ENCODE data around the gene RABGAP1. TPM values are rescaled to one million over a fixed set of nuclear protein-coding genes. Genes with fewer than 3 reads are reported as not detected.

Gene RABGAP1
- total RNA-seq, 2 experiments from 2014 or later = 19.8 to 22.0 TPM

GRCh38 chr9:122948313-122948712 is 7.5 kb downstream of the RABGAP1 start:
- ATAC-seq = peak; percentile 81
- Mint-ChIP-seq H3K9me3 (no peaks in the 10 kb centered on the region), H3K4me3 (peak overlapping the region; percentile 12), H3K4me1 (ENCODE audit: low read depth) (peaks cover 55% of the 10 kb centered on the region), H3K27ac (peak overlapping the region; percentile 68), H3K27me3 (no peaks in the 10 kb centered on the region), H3K36me3 (ENCODE audit: low read depth) (peaks cover 7% of the 10 kb centered on the region)
- ChIA-PET POLR2A (interaction anchor here (0.6 to 1.8 kb wide), 3 partner anchors 17 to 250 kb away, joined by 3 to 9 read pairs (median 6); partner anchors contain the start of gene ZBTB26), CTCF (no interaction called here)
- intact Hi-C loops (cut with micrococcal nuclease) = no loop called here
- TF ChIP-seq, protein P1, sequence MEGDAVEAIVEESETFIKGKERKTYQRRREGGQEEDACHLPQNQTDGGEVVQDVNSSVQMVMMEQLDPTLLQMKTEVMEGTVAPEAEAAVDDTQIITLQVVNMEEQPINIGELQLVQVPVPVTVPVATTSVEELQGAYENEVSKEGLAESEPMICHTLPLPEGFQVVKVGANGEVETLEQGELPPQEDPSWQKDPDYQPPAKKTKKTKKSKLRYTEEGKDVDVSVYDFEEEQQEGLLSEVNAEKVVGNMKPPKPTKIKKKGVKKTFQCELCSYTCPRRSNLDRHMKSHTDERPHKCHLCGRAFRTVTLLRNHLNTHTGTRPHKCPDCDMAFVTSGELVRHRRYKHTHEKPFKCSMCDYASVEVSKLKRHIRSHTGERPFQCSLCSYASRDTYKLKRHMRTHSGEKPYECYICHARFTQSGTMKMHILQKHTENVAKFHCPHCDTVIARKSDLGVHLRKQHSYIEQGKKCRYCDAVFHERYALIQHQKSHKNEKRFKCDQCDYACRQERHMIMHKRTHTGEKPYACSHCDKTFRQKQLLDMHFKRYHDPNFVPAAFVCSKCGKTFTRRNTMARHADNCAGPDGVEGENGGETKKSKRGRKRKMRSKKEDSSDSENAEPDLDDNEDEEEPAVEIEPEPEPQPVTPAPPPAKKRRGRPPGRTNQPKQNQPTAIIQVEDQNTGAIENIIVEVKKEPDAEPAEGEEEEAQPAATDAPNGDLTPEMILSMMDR (IDR thresholded peaks at IDR 0.05) = no peak
- peak; percentile 8 for DNase-seq

DNA sequence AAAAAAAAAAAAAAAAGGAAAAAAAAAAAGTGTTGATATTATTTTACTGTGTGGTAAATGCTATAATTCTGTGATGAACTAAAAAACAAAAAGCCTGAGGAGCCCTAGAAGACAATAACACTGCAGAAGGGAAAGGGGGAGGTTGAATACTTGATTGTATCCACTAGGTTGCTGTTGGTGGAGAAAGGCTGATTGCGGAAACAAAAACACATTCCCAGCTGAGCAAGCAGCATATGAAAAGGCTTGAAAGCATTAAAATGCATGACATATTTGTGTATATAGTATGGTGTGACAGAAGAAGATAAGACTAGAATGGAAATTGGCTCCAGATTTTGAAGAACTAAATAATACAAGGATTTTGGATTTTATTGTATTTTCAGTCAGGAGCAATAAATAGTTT is 8.9 kb downstream of the RABGAP1 start:
- Mint-ChIP-seq H3K4me3 (no peak overlapping the region), H3K27me3 (no peaks in the 10 kb centered on the region), H3K9me3 (no peaks in the 10 kb centered on the region), H3K36me3 (ENCODE audit: low read depth) (peaks cover 5% of the 10 kb centered on the region), H3K4me1 (ENCODE audit: low read depth) (peaks cover 56% of the 10 kb centered on the region), H3K27ac (no peak overlapping the region)
- intact Hi-C loops (cut with micrococcal nuclease) = no loop called here
- TF ChIP-seq, protein P1 (IDR thresholded peaks at IDR 0.05) = no peak
- ChIA-PET POLR2A (no interaction called here), CTCF (no interaction called here)
- DNase-seq = no peak
- no peak for ATAC-seq

- Mint-ChIP-seq H3K4me1 (ENCODE audit: low read depth) (peaks cover 57% of the 10 kb centered on the region), H3K9me3 (no peaks in the 10 kb centered on the region), H3K4me3 (no peak overlapping the region), H3K36me3 (ENCODE audit: low read depth) (peaks cover 5% of the 10 kb centered on the region), H3K27ac (no peak overlapping the region), H3K27me3 (no peaks in the 10 kb centered on the region)
- ChIA-PET POLR2A (no interaction called here), CTCF (no interaction called here)
- intact Hi-C loops (cut with micrococcal nuclease) = no loop called here
- TF ChIP-seq, protein P1 (IDR thresholded peaks at IDR 0.05) = no peak
- DNase-seq (no peak), ATAC-seq (no peak)
These were observed 9.4 kb downstream of the RABGAP1 start for GRCh38 chr9:122950263-122950662.

GRCh38 chr9:122951056-122951455 is 10.2 kb downstream of the RABGAP1 start:
- ChIA-PET CTCF (no interaction called here), POLR2A (no interaction called here)
- H3K36me3 Mint-ChIP-seq (ENCODE audit: low read depth) = peaks cover 5% of the 10 kb centered on the region
- ATAC-seq (no peak), DNase-seq (no peak)
- H3K4me3 Mint-ChIP-seq = no peak overlapping the region
- H3K9me3 Mint-ChIP-seq = no peaks in the 10 kb centered on the region
- TF ChIP-seq, protein P1 (IDR thresholded peaks at IDR 0.05) = no peak
- H3K4me1 Mint-ChIP-seq (ENCODE audit: low read depth) = peaks cover 52% of the 10 kb centered on the region
- intact Hi-C loops (cut with micrococcal nuclease) = no loop called here
- H3K27ac Mint-ChIP-seq = no peak overlapping the region
- H3K27me3 Mint-ChIP-seq = no peaks in the 10 kb centered on the region

GRCh38 chr9:122954253-122954691 is 13.5 kb downstream of the RABGAP1 start:
- CTCF ChIA-PET = no interaction called here

More at GRCh38 chr9:122954253-122954691, 13.5 kb downstream of the RABGAP1 start:
- Mint-ChIP-seq H3K36me3 (ENCODE audit: low read depth) (peaks cover 11% of the 10 kb centered on the region), H3K9me3 (peaks cover 2% of the 10 kb centered on the region), H3K4me3 (no peak overlapping the region), H3K4me1 (ENCODE audit: low read depth) (peaks cover 30% of the 10 kb centered on the region), H3K27me3 (no peaks in the 10 kb centered on the region), H3K27ac (no peak overlapping the region)
- DNase-seq (no peak), ATAC-seq (no peak)
- TF ChIP-seq, protein P1 (IDR thresholded peaks at IDR 0.05) = no peak
- intact Hi-C loops (cut with micrococcal nuclease) = no loop called here
- POLR2A ChIA-PET = interaction anchor here (0.7 kb wide), 1 partner anchor 14 kb away, joined by 3 read pairs; no protein-coding TSS in a partner anchor
